GM18520 (cell line): ENCODE data around the gene COL9A1.
A peak's percentile ranks its signal among the peaks of the same experiment; 100 is the strongest.
"Not testable (repeated sequence)": the region's sequence is repeated elsewhere in the genome, so short reads cannot be mapped to it uniquely, and the experiment has no call there.

Experiments used
- ATAC-seq: cut with Tn5 transposase; IDR thresholded peaks from one replicate; pipeline ENCODE4 v1.9.1; 2021; ENCODE audit not compliant: unreplicated experiment

COL9A1 gene

GRCh38 chr6:70303034-70303525 is at the start of gene COL9A1:
Gene COL9A1, minus strand, starts transcription at chr6:70303084. Its CDS starts 160 bp downstream, at chr6:70302924.
- no peak for ATAC-seq

GRCh38 chr6:70351461-70351860 is 48.6 kb upstream of the COL9A1 start:
- no peak for ATAC-seq

GRCh38 chr6:70345619-70346018 is 42.7 kb upstream of the COL9A1 start:
- no peak for ATAC-seq

GRCh38 chr6:70343313-70343712 is 40.4 kb upstream of the COL9A1 start:
- no peak for ATAC-seq

- ATAC-seq, result not testable (repeated sequence)
Measured at GRCh38 chr6:70339810-70340209, 36.9 kb upstream of the COL9A1 start.

- ATAC-seq, result no peak
Measured at GRCh38 chr6:70338775-70339174, 35.9 kb upstream of the COL9A1 start.

GRCh38 chr6:70337743-70338105 is 34.8 kb upstream of the COL9A1 start:
- no peak for ATAC-seq

- ATAC-seq, result no peak
Measured at GRCh38 chr6:70336996-70337742, 34.3 kb upstream of the COL9A1 start.

- no peak for ATAC-seq
Measured at GRCh38 chr6:70327036-70327435, 24.2 kb upstream of the COL9A1 start.

GRCh38 chr6:70325009-70325408 is 22.1 kb upstream of the COL9A1 start:
- no peak for ATAC-seq

- not testable (repeated sequence) for ATAC-seq
Measured at GRCh38 chr6:70317799-70318198, 14.9 kb upstream of the COL9A1 start.

GRCh38 chr6:70315079-70315751 is 12.3 kb upstream of the COL9A1 start:
- ATAC-seq, result peak; percentile 69

- ATAC-seq, result no peak
Measured at GRCh38 chr6:70314296-70314695, 11.4 kb upstream of the COL9A1 start.

- peak; percentile 30 for ATAC-seq
Measured at GRCh38 chr6:70312165-70312745, 9.4 kb upstream of the COL9A1 start.

- no peak for ATAC-seq
Measured at GRCh38 chr6:70310063-70310694, 7.3 kb upstream of the COL9A1 start.

GRCh38 chr6:70309243-70309642 is 6.4 kb upstream of the COL9A1 start:
- ATAC-seq, result no peak

- ATAC-seq, result not testable (repeated sequence)
Measured at GRCh38 chr6:70308142-70308541, 5.3 kb upstream of the COL9A1 start.

- ATAC-seq, result no peak
Measured at GRCh38 chr6:70307008-70307407, 4.1 kb upstream of the COL9A1 start.

GRCh38 chr6:70304616-70305015 is 1.7 kb upstream of the COL9A1 start:
- ATAC-seq, result no peak

- no peak for ATAC-seq
Measured at GRCh38 chr6:70299456-70299855, 3.4 kb downstream of the COL9A1 start.

- no peak for ATAC-seq
Measured at GRCh38 chr6:70298068-70298467, 4.8 kb downstream of the COL9A1 start.

- no peak for ATAC-seq
Measured at GRCh38 chr6:70292193-70292592, 10.7 kb downstream of the COL9A1 start.
